ENCODE measurements around the gene ST6GAL2. TPM values are rescaled to one million over a fixed set of nuclear protein-coding genes. Genes with fewer than 3 reads are reported as not detected.

The ST6GAL2 gene
- total and polyA plus RNA-seq, 2 experiments from 2014 or later: 13.4 to 25.7 TPM

GRCh38 chr2:106869512-106870275 is 16.3 kb downstream of the ST6GAL2 start:
- peak; percentile 69 for ATAC-seq
- DNase-seq (ENCODE audit: low spot score): peak; percentile 26
- Histone ChIP-seq H4K20me1 (replicated peaks; ENCODE audit: insufficient read depth) (no peaks in the 10 kb centered on the region; the same call in 1 of the 2 replicates), H3K27ac (ENCODE audit: low read depth) (no peak overlapping the region), H3K9me2 (ENCODE audit: insufficient read depth) (no peaks in the 10 kb centered on the region), H3K4me2 (0 out of 2 replicates have a peak overlapping the region, but pooled peaks have one; percentile 7), H3K36me3 (ENCODE audit: insufficient read depth) (no peaks in the 10 kb centered on the region), H2AFZ (no peak overlapping the region), H3F3A (replicated peaks; ENCODE audit: low read depth) (no peaks in the 10 kb centered on the region), H3K79me2 (replicated peaks; ENCODE audit: insufficient read depth) (peaks cover 55% of the 10 kb centered on the region), H3K4me3 (no peak overlapping the region), H3K4me1 (ENCODE audit: insufficient read depth) (peaks cover 42% of the 10 kb centered on the region), H3K27me3 (ENCODE audit: insufficient read depth) (no peaks in the 10 kb centered on the region)
- no peaks in the 10 kb centered on the region for H3K9me3 Mint-ChIP-seq
- no peak overlapping the region for H3K27ac Mint-ChIP-seq
- H3K4me1 Mint-ChIP-seq: peaks cover 38% of the 10 kb centered on the region
- no peak for TF ChIP-seq EZH2phosphoT487 (IDR thresholded peaks at IDR 0.05; ENCODE audit: unreplicated experiment)
- TF ChIP-seq, protein P1, sequence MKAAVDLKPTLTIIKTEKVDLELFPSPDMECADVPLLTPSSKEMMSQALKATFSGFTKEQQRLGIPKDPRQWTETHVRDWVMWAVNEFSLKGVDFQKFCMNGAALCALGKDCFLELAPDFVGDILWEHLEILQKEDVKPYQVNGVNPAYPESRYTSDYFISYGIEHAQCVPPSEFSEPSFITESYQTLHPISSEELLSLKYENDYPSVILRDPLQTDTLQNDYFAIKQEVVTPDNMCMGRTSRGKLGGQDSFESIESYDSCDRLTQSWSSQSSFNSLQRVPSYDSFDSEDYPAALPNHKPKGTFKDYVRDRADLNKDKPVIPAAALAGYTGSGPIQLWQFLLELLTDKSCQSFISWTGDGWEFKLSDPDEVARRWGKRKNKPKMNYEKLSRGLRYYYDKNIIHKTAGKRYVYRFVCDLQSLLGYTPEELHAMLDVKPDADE (IDR thresholded peaks at IDR 0.05): no peak
- no peak for TF ChIP-seq CREB1 (CRISPR knock-in tag; IDR thresholded peaks at IDR 0.05; ENCODE audit: low read depth)
- TF ChIP-seq, protein P2, sequence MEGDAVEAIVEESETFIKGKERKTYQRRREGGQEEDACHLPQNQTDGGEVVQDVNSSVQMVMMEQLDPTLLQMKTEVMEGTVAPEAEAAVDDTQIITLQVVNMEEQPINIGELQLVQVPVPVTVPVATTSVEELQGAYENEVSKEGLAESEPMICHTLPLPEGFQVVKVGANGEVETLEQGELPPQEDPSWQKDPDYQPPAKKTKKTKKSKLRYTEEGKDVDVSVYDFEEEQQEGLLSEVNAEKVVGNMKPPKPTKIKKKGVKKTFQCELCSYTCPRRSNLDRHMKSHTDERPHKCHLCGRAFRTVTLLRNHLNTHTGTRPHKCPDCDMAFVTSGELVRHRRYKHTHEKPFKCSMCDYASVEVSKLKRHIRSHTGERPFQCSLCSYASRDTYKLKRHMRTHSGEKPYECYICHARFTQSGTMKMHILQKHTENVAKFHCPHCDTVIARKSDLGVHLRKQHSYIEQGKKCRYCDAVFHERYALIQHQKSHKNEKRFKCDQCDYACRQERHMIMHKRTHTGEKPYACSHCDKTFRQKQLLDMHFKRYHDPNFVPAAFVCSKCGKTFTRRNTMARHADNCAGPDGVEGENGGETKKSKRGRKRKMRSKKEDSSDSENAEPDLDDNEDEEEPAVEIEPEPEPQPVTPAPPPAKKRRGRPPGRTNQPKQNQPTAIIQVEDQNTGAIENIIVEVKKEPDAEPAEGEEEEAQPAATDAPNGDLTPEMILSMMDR (conservative IDR thresholded peaks at IDR 0.05; ENCODE audit: low read depth in 2 of 2): peak; percentile 34 to 57
- H3K27me3 Mint-ChIP-seq (ENCODE audit: insufficient read depth, low read depth, poor library complexity): peaks cover 4% of the 10 kb centered on the region
- no peak overlapping the region for H3K4me3 Mint-ChIP-seq
- H3K36me3 Mint-ChIP-seq (ENCODE audit: low read depth): no peaks in the 10 kb centered on the region

- Mint-ChIP-seq H3K9me3 (no peaks in the 10 kb centered on the region), H3K4me3 (no peak overlapping the region)
- TF ChIP-seq, protein P3, sequence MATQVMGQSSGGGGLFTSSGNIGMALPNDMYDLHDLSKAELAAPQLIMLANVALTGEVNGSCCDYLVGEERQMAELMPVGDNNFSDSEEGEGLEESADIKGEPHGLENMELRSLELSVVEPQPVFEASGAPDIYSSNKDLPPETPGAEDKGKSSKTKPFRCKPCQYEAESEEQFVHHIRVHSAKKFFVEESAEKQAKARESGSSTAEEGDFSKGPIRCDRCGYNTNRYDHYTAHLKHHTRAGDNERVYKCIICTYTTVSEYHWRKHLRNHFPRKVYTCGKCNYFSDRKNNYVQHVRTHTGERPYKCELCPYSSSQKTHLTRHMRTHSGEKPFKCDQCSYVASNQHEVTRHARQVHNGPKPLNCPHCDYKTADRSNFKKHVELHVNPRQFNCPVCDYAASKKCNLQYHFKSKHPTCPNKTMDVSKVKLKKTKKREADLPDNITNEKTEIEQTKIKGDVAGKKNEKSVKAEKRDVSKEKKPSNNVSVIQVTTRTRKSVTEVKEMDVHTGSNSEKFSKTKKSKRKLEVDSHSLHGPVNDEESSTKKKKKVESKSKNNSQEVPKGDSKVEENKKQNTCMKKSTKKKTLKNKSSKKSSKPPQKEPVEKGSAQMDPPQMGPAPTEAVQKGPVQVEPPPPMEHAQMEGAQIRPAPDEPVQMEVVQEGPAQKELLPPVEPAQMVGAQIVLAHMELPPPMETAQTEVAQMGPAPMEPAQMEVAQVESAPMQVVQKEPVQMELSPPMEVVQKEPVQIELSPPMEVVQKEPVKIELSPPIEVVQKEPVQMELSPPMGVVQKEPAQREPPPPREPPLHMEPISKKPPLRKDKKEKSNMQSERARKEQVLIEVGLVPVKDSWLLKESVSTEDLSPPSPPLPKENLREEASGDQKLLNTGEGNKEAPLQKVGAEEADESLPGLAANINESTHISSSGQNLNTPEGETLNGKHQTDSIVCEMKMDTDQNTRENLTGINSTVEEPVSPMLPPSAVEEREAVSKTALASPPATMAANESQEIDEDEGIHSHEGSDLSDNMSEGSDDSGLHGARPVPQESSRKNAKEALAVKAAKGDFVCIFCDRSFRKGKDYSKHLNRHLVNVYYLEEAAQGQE (IDR thresholded peaks at IDR 0.05; ENCODE audit: unreplicated experiment): no peak
- TF ChIP-seq, protein P2 (conservative IDR thresholded peaks at IDR 0.05; ENCODE audit: low read depth in 2 of 2): peak; percentile 59
These were observed 17.7 kb downstream of the ST6GAL2 start for GRCh38 chr2:106868275-106868674.

More at GRCh38 chr2:106868275-106868674, 17.7 kb downstream of the ST6GAL2 start:
- ATAC-seq: peak; percentile 68
- H3K27me3 Mint-ChIP-seq (ENCODE audit: insufficient read depth, low read depth, poor library complexity): peaks cover 6% of the 10 kb centered on the region
- peak; percentile 63 for DNase-seq (ENCODE audit: low spot score)
- Histone ChIP-seq H3K36me3 (ENCODE audit: insufficient read depth) (no peaks in the 10 kb centered on the region), H4K20me1 (replicated peaks; ENCODE audit: insufficient read depth) (no peaks in the 10 kb centered on the region; the same call in 1 of the 2 replicates), H3K9me2 (ENCODE audit: insufficient read depth) (no peaks in the 10 kb centered on the region), H3K4me1 (ENCODE audit: insufficient read depth) (peaks cover 42% of the 10 kb centered on the region), H3K4me3 (no peak overlapping the region), H3K27me3 (ENCODE audit: insufficient read depth) (no peaks in the 10 kb centered on the region), H3K27ac (ENCODE audit: low read depth) (no peak overlapping the region), H3K4me2 (no peak overlapping the region), H2AFZ (no peak overlapping the region), H3K79me2 (replicated peaks; ENCODE audit: insufficient read depth) (peaks cover 47% of the 10 kb centered on the region), H3F3A (replicated peaks; ENCODE audit: low read depth) (no peaks in the 10 kb centered on the region)
- no peak overlapping the region for H3K27ac Mint-ChIP-seq
- H3K4me1 Mint-ChIP-seq: peaks cover 44% of the 10 kb centered on the region
- no peaks in the 10 kb centered on the region for H3K36me3 Mint-ChIP-seq (ENCODE audit: low read depth)
